Keratinocyte (primary cell): ENCODE results near the gene SUSD5. TPM values are rescaled to one million over a fixed set of nuclear protein-coding genes. Genes with fewer than 3 reads are reported as not detected.

Experiments used
- DNase-seq: peaks from one replicate; pipeline ENCODE4 v3.0.0-alpha.2; 2011; ENCODE audit warnings: low read depth, missing footprints, low spot score
- FAIRE-seq: peaks from 2 replicates; lab custom pipeline; 2011; peaks lifted over from hg19 to GRCh38; lab: Jason Lieb, UNC
- H2AFZ ChIP-seq: 2 replicates; pipeline ENCODE4 v1.6.0; 2012; ENCODE audit warnings: low read length, control low read depth, inconsistent platforms; ENCODE audit not compliant: control insufficient read depth
- H3K27ac ChIP-seq: 2 replicates; pipeline ENCODE4 v1.5.1; 2011; ENCODE audit warnings: low read length; ENCODE audit not compliant: control insufficient read depth, insufficient read depth
- H3K27me3 ChIP-seq: 3 replicates; pipeline ENCODE4 v1.6.0; 2011; ENCODE audit warnings: low read length; ENCODE audit not compliant: control insufficient read depth, insufficient read depth; ENCODE audit errors: extremely low read depth
- H3K36me3 ChIP-seq, 2 experiments: 2 replicates in 1 of 2; 3 replicates in 1 of 2; pipeline ENCODE4 v1.5.1; 2011; ENCODE audit warnings: low read length in 2 of 2, mild to moderate bottlenecking in 1 of 2; ENCODE audit not compliant: control insufficient read depth in 2 of 2, insufficient read depth in 2 of 2; ENCODE audit errors: extremely low read depth in 1 of 2
- H3K4me1 ChIP-seq: 3 replicates; pipeline ENCODE4 v1.5.1; 2011; ENCODE audit warnings: low read length; ENCODE audit not compliant: control insufficient read depth, insufficient read depth; ENCODE audit errors: extremely low read depth
- H3K4me2 ChIP-seq: 3 replicates; pipeline ENCODE4 v1.6.0; 2011; ENCODE audit warnings: low read depth, low read length; ENCODE audit not compliant: control insufficient read depth, insufficient read depth; ENCODE audit errors: extremely low read depth
- H3K4me3 ChIP-seq, 3 experiments: fragments of 200-600 bp in 1 of 3; sonication (generic) in 1 of 3; 2 replicates in 2 of 3; 3 replicates in 1 of 3; pipeline ENCODE4 v1.5.1; 2011 to 2016; ENCODE audit warnings: low read length in 3 of 3, mild to moderate bottlenecking in 3 of 3, control low read depth in 2 of 3, inconsistent platforms in 1 of 3, low read depth in 1 of 3, mixed read lengths in 1 of 3, mixed run types in 1 of 3, moderate library complexity in 1 of 3; ENCODE audit not compliant: control insufficient read depth in 2 of 3, insufficient read depth in 2 of 3; ENCODE audit errors: extremely low read depth in 1 of 3
- H3K79me2 ChIP-seq: 2 replicates; pipeline ENCODE4 v1.6.0; 2012; ENCODE audit warnings: low read length; ENCODE audit not compliant: control insufficient read depth, insufficient read depth
- H3K9ac ChIP-seq: 3 replicates; pipeline ENCODE4 v1.6.0; 2011; ENCODE audit warnings: low read length; ENCODE audit not compliant: control insufficient read depth, insufficient read depth; ENCODE audit errors: extremely low read depth
- H3K9me1 ChIP-seq: 3 replicates; pipeline ENCODE4 v1.6.0; 2011; ENCODE audit warnings: low read length; ENCODE audit not compliant: control insufficient read depth, insufficient read depth; ENCODE audit errors: extremely low read depth
- H3K9me3 ChIP-seq: 2 replicates; pipeline ENCODE4 v1.5.1; 2012; ENCODE audit warnings: low read depth, low read length; ENCODE audit not compliant: control insufficient read depth
- H4K20me1 ChIP-seq: 3 replicates; pipeline ENCODE4 v1.6.0; 2011; ENCODE audit warnings: low read length; ENCODE audit not compliant: control insufficient read depth, insufficient read depth; ENCODE audit errors: extremely low read depth
- EZH2 ChIP-seq: IDR thresholded peaks from one replicate; pipeline ENCODE4 v1.6.1; 2012; ENCODE audit warnings: inconsistent platforms, mild to moderate bottlenecking, low read length, moderate library complexity
- dilution Hi-C: fragments of 300-500 bp; cut with MboI; formaldehyde crosslinking; loops from one replicate; pipeline ENCODE4 v1.7.0; 2020; ENCODE audit warnings: low sequenced_read_pairs; ENCODE audit not compliant: extremely low pct_ligation_motif_present
- polyA plus RNA-seq, 5 experiments: library from polyadenylated mRNA; depleted of rRNA in 3 of 5; stranded (reverse) in 3 of 5; stranded (forward) in 1 of 5; unstranded in 1 of 5; fragments of >200 nt; gene quantifications; 1 replicate in 1 of 5; 2 replicates in 3 of 5; 3 replicates in 1 of 5; pipeline versions ENCODE4 v1.2.1 to v1.2.3, GENCODE V29; 2011 to 2012; ENCODE audit warnings: missing spikeins in 2 of 5, low read depth in 1 of 5, low replicate concordance in 1 of 5
- TF ChIP-seq, protein P1 (sequence below), 3 experiments: IDR thresholded peaks in 1 of 3; conservative IDR thresholded peaks in 1 of 3; optimal IDR thresholded peaks in 1 of 3; 2 replicates in 2 of 3; 3 replicates in 1 of 3; pipeline versions ENCODE3 to v1.5.1; 2011; ENCODE audit warnings: low read length in 3 of 3, mild to moderate bottlenecking in 3 of 3, moderate library complexity in 2 of 3, control low read depth in 1 of 3, inconsistent platforms in 1 of 3; ENCODE audit not compliant: insufficient read depth in 2 of 3; ENCODE audit errors: extremely low read depth in 1 of 3

The SUSD5 gene
- polyA plus RNA-seq, 1 donor (not counting 4 experiments of a cell fraction or from before 2014, with no cell fraction given): 0.05 TPM

- no peak overlapping the region for H2AFZ ChIP-seq
- H4K20me1 ChIP-seq: no peaks in the 10 kb centered on the region
- H3K36me3 ChIP-seq: no peaks in the 10 kb centered on the region
- no peaks in the 10 kb centered on the region for H3K9me3 ChIP-seq
- H3K9ac ChIP-seq: no peak overlapping the region
- H3K4me3 ChIP-seq: no peak overlapping the region
- no peak for FAIRE-seq
- H3K27me3 ChIP-seq: peaks cover 3% of the 10 kb centered on the region
- peaks cover 2% of the 10 kb centered on the region for H3K4me1 ChIP-seq
- no peak overlapping the region for H3K27ac ChIP-seq
- dilution Hi-C loops: no loop called here
- H3K79me2 ChIP-seq: no peaks in the 10 kb centered on the region
- no peak for TF ChIP-seq EZH2
- DNase-seq: no peak
- no peak overlapping the region for H3K4me2 ChIP-seq
- no peaks in the 10 kb centered on the region for H3K9me1 ChIP-seq
Observed at GRCh38 chr3:33159234-33159633, 59.4 kb downstream of the SUSD5 start.

- H3K9me3 ChIP-seq: no peaks in the 10 kb centered on the region
- H2AFZ ChIP-seq: no peak overlapping the region
- H3K9me1 ChIP-seq: no peaks in the 10 kb centered on the region
- DNase-seq: no peak
- H3K79me2 ChIP-seq: no peaks in the 10 kb centered on the region
- FAIRE-seq: no peak
- H3K36me3 ChIP-seq: no peaks in the 10 kb centered on the region
- H3K4me2 ChIP-seq: no peak overlapping the region
- H3K27ac ChIP-seq: no peak overlapping the region
- peaks cover 1% of the 10 kb centered on the region for H3K27me3 ChIP-seq
- TF ChIP-seq, protein P1, sequence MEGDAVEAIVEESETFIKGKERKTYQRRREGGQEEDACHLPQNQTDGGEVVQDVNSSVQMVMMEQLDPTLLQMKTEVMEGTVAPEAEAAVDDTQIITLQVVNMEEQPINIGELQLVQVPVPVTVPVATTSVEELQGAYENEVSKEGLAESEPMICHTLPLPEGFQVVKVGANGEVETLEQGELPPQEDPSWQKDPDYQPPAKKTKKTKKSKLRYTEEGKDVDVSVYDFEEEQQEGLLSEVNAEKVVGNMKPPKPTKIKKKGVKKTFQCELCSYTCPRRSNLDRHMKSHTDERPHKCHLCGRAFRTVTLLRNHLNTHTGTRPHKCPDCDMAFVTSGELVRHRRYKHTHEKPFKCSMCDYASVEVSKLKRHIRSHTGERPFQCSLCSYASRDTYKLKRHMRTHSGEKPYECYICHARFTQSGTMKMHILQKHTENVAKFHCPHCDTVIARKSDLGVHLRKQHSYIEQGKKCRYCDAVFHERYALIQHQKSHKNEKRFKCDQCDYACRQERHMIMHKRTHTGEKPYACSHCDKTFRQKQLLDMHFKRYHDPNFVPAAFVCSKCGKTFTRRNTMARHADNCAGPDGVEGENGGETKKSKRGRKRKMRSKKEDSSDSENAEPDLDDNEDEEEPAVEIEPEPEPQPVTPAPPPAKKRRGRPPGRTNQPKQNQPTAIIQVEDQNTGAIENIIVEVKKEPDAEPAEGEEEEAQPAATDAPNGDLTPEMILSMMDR (optimal IDR thresholded peaks at IDR 0.05 in 1 of 3, IDR thresholded peaks at IDR 0.05 in 1 of 3, conservative IDR thresholded peaks at IDR 0.05 in 1 of 3; ENCODE audit: extremely low read depth in 1 of 3, insufficient read depth in 2 of 3, low read length in 3 of 3): no peak
- no peak for TF ChIP-seq EZH2
- no peak overlapping the region for H3K9ac ChIP-seq
- H4K20me1 ChIP-seq: no peaks in the 10 kb centered on the region
- dilution Hi-C loops: no loop called here
- no peak overlapping the region for H3K4me3 ChIP-seq
- peaks cover 2% of the 10 kb centered on the region for H3K4me1 ChIP-seq
Observed at GRCh38 chr3:33155301-33155700, 63.3 kb downstream of the SUSD5 start.

DNA sequence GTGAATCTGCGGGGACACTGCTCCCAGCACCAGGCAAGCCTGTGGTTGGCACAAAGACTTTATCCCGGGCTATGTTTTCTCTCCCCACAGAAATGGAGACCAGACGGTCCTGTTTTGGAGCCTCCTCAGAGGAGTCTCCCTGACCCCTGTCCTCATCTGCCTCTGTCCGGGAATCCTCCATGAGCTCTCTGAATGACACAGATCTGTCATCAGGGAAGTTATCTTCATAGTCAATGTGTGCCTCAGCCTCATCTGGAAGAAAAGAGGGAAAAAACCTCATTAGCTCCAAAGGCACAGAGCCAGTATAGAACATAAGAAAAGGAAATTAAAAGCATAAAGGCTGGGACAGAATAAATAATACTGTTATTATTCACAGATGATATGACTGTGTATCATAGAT, 64.8 kb downstream of the SUSD5 start:
- no peak for DNase-seq
- no peak for FAIRE-seq
- H3K27ac ChIP-seq: no peak overlapping the region
- no peaks in the 10 kb centered on the region for H3K9me1 ChIP-seq
- H4K20me1 ChIP-seq: no peaks in the 10 kb centered on the region
- no peaks in the 10 kb centered on the region for H3K4me1 ChIP-seq
- H3K36me3 ChIP-seq: no peaks in the 10 kb centered on the region
- TF ChIP-seq, protein P1 (optimal IDR thresholded peaks at IDR 0.05 in 1 of 3, IDR thresholded peaks at IDR 0.05 in 1 of 3, conservative IDR thresholded peaks at IDR 0.05 in 1 of 3; ENCODE audit: extremely low read depth in 1 of 3, insufficient read depth in 2 of 3, low read length in 3 of 3): no peak
- no peak for TF ChIP-seq EZH2
- no peak overlapping the region for H3K4me2 ChIP-seq
- no peaks in the 10 kb centered on the region for H3K9me3 ChIP-seq
- no peaks in the 10 kb centered on the region for H3K79me2 ChIP-seq
- H2AFZ ChIP-seq: no peak overlapping the region
- dilution Hi-C loops: no loop called here
- no peak overlapping the region for H3K4me3 ChIP-seq
- no peak overlapping the region for H3K9ac ChIP-seq
- no peaks in the 10 kb centered on the region for H3K27me3 ChIP-seq
